Measurements from ENCODE around the gene SEC63.
A peak's percentile ranks its signal among the peaks of the same experiment; 100 is the strongest.
"Not testable (repeated sequence)": the region's sequence is repeated elsewhere in the genome, so short reads cannot be mapped to it uniquely, and the experiment has no call there.

The SEC63 gene

GRCh38 chr6:107972413-107973096 is 14.5 kb upstream of the SEC63 start:
- no peak for DNase-seq

GRCh38 chr6:107971181-107971580 is 13.2 kb upstream of the SEC63 start:
- no peak for DNase-seq

GRCh38 chr6:107970255-107970654 is 12.2 kb upstream of the SEC63 start:
- DNase-seq: no peak

GRCh38 chr6:107968081-107968480 is 10.1 kb upstream of the SEC63 start:
- no peak for DNase-seq

- no peak for DNase-seq
Observed at GRCh38 chr6:107965746-107966145, 7.7 kb upstream of the SEC63 start.

- no peak for DNase-seq
Observed at GRCh38 chr6:107962723-107963122, 4.7 kb upstream of the SEC63 start.

- DNase-seq: no peak
Observed at GRCh38 chr6:107959392-107959791, 1.4 kb upstream of the SEC63 start.

GRCh38 chr6:107958689-107959362 is 818 bp upstream of the SEC63 start:
- not testable (repeated sequence) for DNase-seq

- no peak for DNase-seq
Observed at GRCh38 chr6:107957308-107957908, 600 bp downstream of the SEC63 start.

GRCh38 chr6:107956586-107957307 is 1.3 kb downstream of the SEC63 start:
- peak; percentile 7 for DNase-seq

GRCh38 chr6:107956181-107956580 is 1.8 kb downstream of the SEC63 start:
- no peak for DNase-seq

GRCh38 chr6:107953858-107954414 is 4.1 kb downstream of the SEC63 start:
- not testable (repeated sequence) for DNase-seq

GRCh38 chr6:107943626-107944439 is 14.2 kb downstream of the SEC63 start:
- no peak for DNase-seq

GRCh38 chr6:107942142-107942541 is 15.9 kb downstream of the SEC63 start:
- no peak for DNase-seq

- no peak for DNase-seq
Observed at GRCh38 chr6:107941627-107942026, 16.4 kb downstream of the SEC63 start.

GRCh38 chr6:107941199-107941598 is 16.8 kb downstream of the SEC63 start:
- no peak for DNase-seq

GRCh38 chr6:107936910-107937292 is 21.1 kb downstream of the SEC63 start:
- DNase-seq: not testable (repeated sequence)

- DNase-seq: no peak
Observed at GRCh38 chr6:107936162-107936909, 21.7 kb downstream of the SEC63 start.

GRCh38 chr6:107934229-107934628 is 23.8 kb downstream of the SEC63 start:
- not testable (repeated sequence) for DNase-seq

GRCh38 chr6:107932580-107932979 is 25.4 kb downstream of the SEC63 start:
- DNase-seq: no peak

GRCh38 chr6:107931894-107932293 is 26.1 kb downstream of the SEC63 start:
- DNase-seq: no peak

- DNase-seq: no peak
Observed at GRCh38 chr6:107928984-107929383, 29.0 kb downstream of the SEC63 start.

Data from NCI-H1694 (cell line).